GM18502 (cell line): ENCODE results near the gene C18orf32.
A peak's percentile ranks its signal among the peaks of the same experiment; 100 is the strongest.
"Not testable (repeated sequence)": the region's sequence is repeated elsewhere in the genome, so short reads cannot be mapped to it uniquely, and the experiment has no call there.

Experiments used
- ATAC-seq: cut with Tn5 transposase; IDR thresholded peaks from one replicate; pipeline ENCODE4 v1.9.1; 2021; ENCODE audit warnings: mild to moderate bottlenecking; ENCODE audit not compliant: unreplicated experiment, poor library complexity

Gene C18orf32

GRCh38 chr18:49486953-49487710, at the start of gene C18orf32:
C18orf32 (minus strand) TSS chr18:49487234; CDS start chr18:49483748, 3,486 bp downstream.
- ATAC-seq: peak; percentile 95

DNA sequence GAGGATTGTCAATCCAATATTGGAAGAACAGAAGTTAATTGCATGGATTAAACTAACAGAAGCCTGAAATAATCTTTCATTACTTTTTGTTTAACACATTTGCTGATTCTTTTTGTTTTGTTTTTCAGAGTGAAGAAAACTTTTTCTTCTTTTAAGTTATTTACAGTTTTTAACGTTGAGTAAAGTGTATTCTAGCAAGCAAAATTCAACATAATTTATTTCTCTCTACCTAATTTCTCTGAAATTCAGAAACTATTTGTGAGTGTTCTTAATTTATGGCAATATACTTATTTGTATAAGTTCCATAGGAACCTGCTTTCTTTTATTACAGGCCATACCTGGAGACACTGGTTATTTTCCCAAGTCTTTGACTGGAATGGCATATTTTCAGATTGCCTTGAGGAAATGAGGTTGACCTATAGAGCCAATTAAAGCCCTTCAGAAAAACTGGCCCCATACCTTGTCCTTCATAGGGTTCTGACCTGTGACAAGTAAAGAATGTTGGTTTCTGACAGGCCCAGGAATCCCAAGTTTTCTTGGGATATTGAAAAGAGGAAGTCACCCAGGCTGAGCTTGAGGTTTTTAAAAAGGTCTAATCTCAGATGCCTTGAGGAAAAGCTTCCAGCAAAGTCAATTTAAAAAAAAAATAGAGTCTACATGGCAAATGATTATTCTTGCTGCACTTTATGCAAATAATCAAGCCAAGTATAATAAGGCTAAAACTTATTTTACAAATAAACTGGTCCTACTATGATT, 48.0 kb upstream of the C18orf32 start:
- ATAC-seq: no peak

DNA sequence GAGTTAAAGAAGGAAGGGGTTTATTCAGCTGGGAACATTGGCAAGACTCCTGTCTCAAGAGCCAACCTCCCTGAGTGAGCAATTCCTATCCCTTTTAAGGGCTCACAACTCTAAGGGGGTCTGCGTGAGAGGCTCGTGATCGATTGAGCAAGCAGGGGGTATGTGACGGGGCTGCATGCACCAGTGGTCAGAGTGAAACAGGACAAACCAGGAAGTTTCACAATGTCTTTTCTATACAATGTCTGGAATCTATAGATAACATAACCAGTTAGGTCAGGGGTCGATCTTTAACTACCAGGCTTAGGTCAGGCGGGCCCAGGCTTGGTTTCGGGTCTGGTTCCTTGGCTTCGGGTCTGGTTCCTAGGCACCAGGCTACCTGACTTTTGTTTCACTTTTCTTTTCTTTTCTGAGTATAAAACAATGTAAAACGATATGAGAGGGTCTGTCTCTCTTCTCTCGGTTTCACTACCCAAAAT, 44.7 kb upstream of the C18orf32 start:
- ATAC-seq: no peak

DNA sequence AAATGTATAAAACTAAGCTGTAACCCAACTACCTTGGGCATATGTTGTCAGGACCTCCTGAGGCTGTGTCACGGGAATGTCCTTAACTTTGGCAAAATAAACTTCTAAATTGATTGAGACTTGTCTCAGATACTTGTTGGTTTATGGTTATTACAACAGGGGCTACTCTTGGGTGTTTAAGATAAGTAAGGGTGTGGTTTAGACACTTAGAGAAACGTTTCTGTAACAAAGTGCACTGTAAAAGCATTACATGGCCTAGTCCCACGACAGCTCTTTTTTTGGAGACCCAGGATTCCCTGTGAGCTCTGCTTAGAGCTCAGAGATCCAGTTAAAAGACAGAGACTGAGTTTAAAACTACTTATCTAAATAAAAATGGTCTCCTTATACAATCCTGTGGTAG, 42.6 kb upstream of the C18orf32 start:
- no peak for ATAC-seq

DNA sequence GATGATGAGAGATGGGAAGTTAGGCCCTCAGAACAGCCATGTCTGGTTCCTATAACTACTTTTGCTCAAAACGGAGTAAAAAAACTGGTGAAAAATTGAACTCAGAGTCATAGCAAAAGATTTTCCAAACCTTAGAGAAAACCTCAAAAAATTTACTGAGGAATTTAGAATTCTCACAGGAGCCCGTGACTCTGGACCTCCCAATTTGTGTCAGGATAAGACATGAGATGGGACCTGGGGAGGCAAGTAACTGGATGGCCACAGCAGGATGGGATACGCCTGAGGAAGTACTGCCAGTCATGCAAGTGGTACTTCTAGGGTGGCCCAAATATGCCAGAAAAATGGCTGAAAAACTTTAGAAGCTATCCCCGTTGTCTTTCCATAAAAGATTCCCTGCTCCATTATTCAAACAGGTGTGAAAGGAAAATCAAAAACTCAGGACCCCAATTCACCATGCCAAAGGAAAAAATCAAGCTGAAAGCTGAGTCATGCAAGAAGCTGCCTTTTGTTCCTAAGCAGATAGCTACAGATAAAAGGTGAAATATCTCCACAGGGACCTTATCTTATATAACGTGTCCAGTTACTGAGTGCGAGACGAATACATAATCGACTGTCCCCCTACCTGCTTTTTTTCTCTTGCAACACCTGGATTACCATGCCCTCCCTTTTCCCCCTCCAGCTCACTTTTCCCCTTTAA, 40.7 kb upstream of the C18orf32 start:
- ATAC-seq: no peak

- ATAC-seq: no peak
These were observed 38.9 kb upstream of the C18orf32 start for GRCh38 chr18:49525981-49526380.

GRCh38 chr18:49524951-49525350, 37.9 kb upstream of the C18orf32 start:
- ATAC-seq: no peak

GRCh38 chr18:49524349-49524748, 37.3 kb upstream of the C18orf32 start:
- ATAC-seq: no peak

- ATAC-seq: not testable (repeated sequence)
These were observed 36.6 kb upstream of the C18orf32 start for GRCh38 chr18:49523580-49524093.

DNA sequence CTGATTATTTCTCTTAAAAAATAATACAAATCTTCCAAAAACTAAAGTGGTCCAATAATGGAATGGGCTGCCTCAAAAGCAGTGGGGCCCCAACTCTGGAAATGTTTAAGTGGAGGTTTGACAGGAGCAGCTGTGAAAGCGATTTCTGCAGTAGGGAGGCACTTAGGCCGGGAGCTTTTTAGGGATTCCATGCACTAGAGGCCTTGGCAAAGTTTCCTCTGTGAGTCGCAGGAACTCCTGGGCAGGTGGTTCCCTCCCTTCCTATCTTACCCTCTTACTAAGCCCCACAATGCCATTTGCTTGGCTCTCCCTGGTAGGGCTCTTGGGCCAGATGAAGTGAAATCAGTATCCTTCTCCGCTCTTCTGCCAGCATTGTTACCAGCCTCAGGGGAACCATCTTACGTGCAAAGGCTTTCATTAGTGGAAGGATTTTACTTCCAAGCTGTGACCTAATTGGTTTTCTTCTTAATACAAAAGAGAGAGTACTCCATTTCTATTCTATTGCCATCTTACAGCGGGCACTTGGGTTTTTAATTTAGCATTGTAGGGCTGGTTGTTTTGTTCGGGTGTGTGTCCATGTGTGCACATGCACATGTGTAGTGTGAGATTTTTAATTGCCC, 34.3 kb upstream of the C18orf32 start:
- ATAC-seq: no peak

- ATAC-seq: no peak
These were observed 33.7 kb upstream of the C18orf32 start for GRCh38 chr18:49520661-49521145.

DNA sequence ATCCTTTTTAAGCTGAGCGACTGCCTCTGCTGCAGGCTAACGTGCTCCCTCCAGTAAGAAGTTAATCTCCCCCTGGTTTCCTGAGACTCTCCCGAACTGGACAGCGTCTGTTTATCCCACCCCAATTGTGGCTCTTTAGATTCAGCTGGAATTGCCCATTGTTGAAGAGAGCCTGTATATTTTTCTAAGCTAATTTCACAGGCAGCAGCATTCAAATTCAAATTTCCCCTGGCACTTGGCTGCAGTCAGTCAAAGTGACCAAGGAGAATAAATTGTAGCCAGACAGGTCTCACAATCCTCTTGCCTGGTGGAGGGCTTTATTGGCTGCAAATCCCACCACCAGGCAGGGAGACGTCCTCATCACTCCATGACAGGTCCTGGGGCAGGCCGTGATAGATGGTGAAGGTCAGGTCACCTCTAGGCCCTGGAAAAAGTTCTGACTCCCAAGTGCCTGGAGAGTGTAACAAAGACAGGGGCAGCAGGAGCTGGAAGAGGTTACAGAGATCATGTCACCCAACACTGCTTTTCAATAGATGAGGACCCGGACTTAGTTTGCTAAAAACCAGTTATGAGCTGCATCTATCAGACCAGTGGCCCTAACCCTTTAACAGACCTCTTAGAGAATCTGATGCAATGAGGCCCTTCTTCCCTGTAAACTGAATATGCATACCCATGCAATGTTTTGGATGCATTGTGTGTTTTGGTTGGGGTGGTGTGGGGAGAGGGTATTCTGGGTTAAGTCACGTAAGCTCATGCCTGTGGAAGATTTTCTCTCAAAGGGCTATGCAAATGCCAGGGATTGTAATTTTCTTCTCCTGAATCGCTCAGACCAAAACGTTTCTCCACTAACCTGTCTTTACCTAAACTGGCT, 32.3 kb upstream of the C18orf32 start:
- ATAC-seq: no peak

DNA sequence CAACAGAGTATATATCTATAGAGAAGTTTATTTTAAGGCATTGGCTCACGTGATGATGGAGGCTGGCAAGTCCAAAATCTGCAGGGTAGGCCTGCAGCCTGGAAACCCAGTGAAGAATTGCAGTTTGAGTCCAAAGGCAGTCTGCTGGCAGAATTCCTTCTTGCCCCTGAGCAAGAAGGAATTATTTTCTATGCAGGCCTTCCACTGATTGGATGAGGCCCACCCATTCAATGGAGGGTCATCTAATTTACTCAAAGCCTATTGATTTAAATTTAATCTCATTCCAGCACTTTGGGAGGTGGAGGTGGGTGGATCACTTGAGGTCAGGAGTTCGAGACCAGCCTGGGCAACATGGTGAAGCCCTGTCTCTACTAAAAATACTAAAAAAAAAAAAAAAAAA, 30.4 kb upstream of the C18orf32 start:
- no peak for ATAC-seq

DNA sequence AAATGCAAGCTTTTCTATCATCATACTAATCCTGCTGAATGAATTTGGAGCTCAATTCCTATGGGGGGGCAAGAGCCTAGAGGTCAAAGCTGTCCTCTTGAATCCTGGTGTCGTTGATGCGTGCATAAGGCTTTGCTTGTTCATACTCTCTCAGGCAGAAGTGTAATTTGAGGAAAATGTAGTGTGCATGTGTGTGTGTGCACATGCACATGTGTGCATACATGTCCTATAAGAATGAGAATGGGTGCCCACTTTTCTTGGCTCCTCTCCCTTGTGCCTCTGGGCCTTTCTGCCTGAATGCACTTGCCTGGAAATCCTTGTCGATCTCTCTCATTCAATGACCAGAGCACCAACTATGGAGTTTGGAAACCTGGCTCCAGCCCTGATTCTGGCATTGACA, 28.5 kb upstream of the C18orf32 start:
- no peak for ATAC-seq

- not testable (repeated sequence) for ATAC-seq
These were observed 28.0 kb upstream of the C18orf32 start for GRCh38 chr18:49515003-49515402.

- no peak for ATAC-seq
These were observed 27.5 kb upstream of the C18orf32 start for GRCh38 chr18:49514577-49514976.

GRCh38 chr18:49512876-49513275, 25.8 kb upstream of the C18orf32 start:
- ATAC-seq: not testable (repeated sequence)

GRCh38 chr18:49510393-49511115, 23.5 kb upstream of the C18orf32 start:
- ATAC-seq: no peak
